ENCODE measurements around the gene PTPN1.
"Not testable (repeated sequence)": the region's sequence is repeated elsewhere in the genome, so short reads cannot be mapped to it uniquely, and the experiment has no call there.

PTPN1 gene

GRCh38 chr20:50565871-50566270 is 55.7 kb downstream of the PTPN1 start:
- no peak for TF ChIP-seq Cebpa-rat (IDR thresholded peaks at IDR 0.05)
- no peaks in the 10 kb centered on the region for H3K27me3 ChIP-seq
- no peaks in the 10 kb centered on the region for H3K9me3 ChIP-seq (replicated peaks in 1 of 11)
- peaks cover 86 to 98% (median 95%) of the 10 kb centered on the region in 11 experiments for H3K36me3 ChIP-seq
- no peak overlapping the region for H3K27ac ChIP-seq
- H3K4me2 ChIP-seq: peak overlapping the region in 1 of 11 experiments; percentile 25; a peak in 1 of 22 replicates
- peaks cover 16 to 53% (median 30%) of the 10 kb centered on the region in 10 experiments for H3K4me1 ChIP-seq
- H4K20me1 ChIP-seq: peaks cover 19 to 95% (median 62%) of the 10 kb centered on the region in 11 experiments; a peak in 21 of 22 replicates
- H3K4me3 ChIP-seq: no peak overlapping the region
- H3K9ac ChIP-seq: no peak overlapping the region

GRCh38 chr20:50567860-50568548 is 57.8 kb downstream of the PTPN1 start:
- Histone ChIP-seq H3K4me2 (peak overlapping the region in 5 of 11 experiments; percentile 14 to 40 (median 25); a peak in 6 of 22 replicates), H3K9ac (no peak overlapping the region), H3K27me3 (no peaks in the 10 kb centered on the region), H3K9me3 (replicated peaks in 1 of 11) (no peaks in the 10 kb centered on the region), H3K36me3 (peaks cover 74 to 94% (median 86%) of the 10 kb centered on the region in 11 experiments), H3K27ac (no peak overlapping the region), H4K20me1 (peaks cover 31 to 95% (median 71%) of the 10 kb centered on the region in 11 experiments), H3K4me3 (no peak overlapping the region), H3K4me1 (peaks cover 37 to 74% (median 50%) of the 10 kb centered on the region in 10 experiments)
- no peak for TF ChIP-seq Cebpa-rat (IDR thresholded peaks at IDR 0.05)

GRCh38 chr20:50568549-50568942 is 58.4 kb downstream of the PTPN1 start:
- Histone ChIP-seq H3K36me3 (peaks cover 69 to 94% (median 83%) of the 10 kb centered on the region in 11 experiments), H3K9ac (no peak overlapping the region), H4K20me1 (peaks cover 36 to 95% (median 77%) of the 10 kb centered on the region in 11 experiments)

GRCh38 chr20:50569487-50569863 is 59.3 kb downstream of the PTPN1 start:
- H3K27ac ChIP-seq: peak overlapping the region in 10 of 11 experiments; percentile 32 to 68 (median 46); a peak in 16 of 22 replicates
- peaks cover 67 to 94% (median 83%) of the 10 kb centered on the region in 11 experiments for H3K36me3 ChIP-seq
- not testable (repeated sequence) for H3K27me3 ChIP-seq; H3K4me3 ChIP-seq; H3K9me3 ChIP-seq (replicated peaks in 1 of 11)
- H3K4me2 ChIP-seq: peak overlapping the region; percentile 35 to 83 (median 58)
- H3K4me1 ChIP-seq: peaks cover 46 to 80% (median 59%) of the 10 kb centered on the region in 10 experiments
- peaks cover 37 to 96% (median 83%) of the 10 kb centered on the region in 11 experiments for H4K20me1 ChIP-seq
- peak overlapping the region in 8 of 11 experiments; percentile 2 to 74 (median 24); a peak in 7 of 22 replicates for H3K9ac ChIP-seq

More at GRCh38 chr20:50568549-50568942, 58.4 kb downstream of the PTPN1 start:
- no peak for TF ChIP-seq Cebpa-rat (IDR thresholded peaks at IDR 0.05)
- peaks cover 42 to 80% (median 56%) of the 10 kb centered on the region in 10 experiments for H3K4me1 ChIP-seq
- H3K4me2 ChIP-seq: no peak overlapping the region
- H3K4me3 ChIP-seq: no peak overlapping the region
- no peaks in the 10 kb centered on the region for H3K9me3 ChIP-seq (replicated peaks in 1 of 11)
- no peak overlapping the region for H3K27ac ChIP-seq
- no peaks in the 10 kb centered on the region for H3K27me3 ChIP-seq

GRCh38 chr20:50569864-50570836 is 60.0 kb downstream of the PTPN1 start:
- Histone ChIP-seq H3K9ac (peak overlapping the region in 10 of 11 experiments; percentile 14 to 74 (median 28); a peak in 10 of 22 replicates), H3K36me3 (peaks cover 67 to 94% (median 83%) of the 10 kb centered on the region in 11 experiments), H3K27me3 (no peaks in the 10 kb centered on the region), H3K4me3 (no peak overlapping the region), H3K9me3 (replicated peaks in 1 of 11) (no peaks in the 10 kb centered on the region), H3K4me1 (peaks cover 46 to 78% (median 59%) of the 10 kb centered on the region in 10 experiments), H3K27ac (peak overlapping the region; percentile 12 to 68 (median 45); a peak in 20 of 22 replicates), H3K4me2 (peak overlapping the region; percentile 35 to 83 (median 58)), H4K20me1 (peaks cover 37 to 96% (median 82%) of the 10 kb centered on the region in 11 experiments)
- no peak for TF ChIP-seq Cebpa-rat (IDR thresholded peaks at IDR 0.05)

GRCh38 chr20:50571466-50571865 is 61.3 kb downstream of the PTPN1 start:
- Histone ChIP-seq H3K4me3 (no peak overlapping the region), H4K20me1 (peaks cover 37 to 100% (median 80%) of the 10 kb centered on the region in 11 experiments), H3K36me3 (peaks cover 66 to 94% (median 83%) of the 10 kb centered on the region in 11 experiments), H3K27me3 (no peaks in the 10 kb centered on the region), H3K9ac (peak overlapping the region in 1 of 11 experiments; percentile 66; a peak in 2 of 22 replicates), H3K4me2 (peak overlapping the region; percentile 48 to 83 (median 62); a peak in 14 of 22 replicates), H3K4me1 (peaks cover 46 to 66% (median 59%) of the 10 kb centered on the region in 10 experiments), H3K27ac (no peak overlapping the region), H3K9me3 (replicated peaks in 1 of 11) (no peaks in the 10 kb centered on the region)
- TF ChIP-seq Cebpa-rat (IDR thresholded peaks at IDR 0.05): no peak

GRCh38 chr20:50572938-50573777 is 63.0 kb downstream of the PTPN1 start:
- Histone ChIP-seq H3K4me2 (peak overlapping the region; percentile 50 to 83 (median 64)), H3K27me3 (no peaks in the 10 kb centered on the region), H3K4me1 (peaks cover 46 to 52% (median 49%) of the 10 kb centered on the region in 10 experiments), H3K27ac (peak overlapping the region in 7 of 11 experiments; percentile 0 to 54 (median 29); a peak in 12 of 22 replicates), H4K20me1 (peaks cover 37 to 98% (median 82%) of the 10 kb centered on the region in 11 experiments), H3K36me3 (peaks cover 65 to 94% (median 84%) of the 10 kb centered on the region in 11 experiments), H3K9ac (peak overlapping the region in 7 of 11 experiments; percentile 7 to 66 (median 29); a peak in 13 of 22 replicates), H3K9me3 (replicated peaks in 1 of 11) (no peaks in the 10 kb centered on the region), H3K4me3 (no peak overlapping the region)
- peak in 2 of 11 experiments; percentile 30 to 56; a peak in 2 of 22 replicates for TF ChIP-seq Cebpa-rat (IDR thresholded peaks at IDR 0.05)

- peak overlapping the region in 1 of 11 experiments; percentile 9; a peak in 1 of 22 replicates for H3K9ac ChIP-seq
- peak overlapping the region in 2 of 11 experiments; percentile 21 to 31; a peak in 1 of 22 replicates for H3K27ac ChIP-seq
- no peak for TF ChIP-seq Cebpa-rat (IDR thresholded peaks at IDR 0.05)
- H3K4me1 ChIP-seq: peaks cover 44 to 52% (median 46%) of the 10 kb centered on the region in 10 experiments
- H3K4me2 ChIP-seq: peak overlapping the region in 2 of 11 experiments; percentile 58 to 62; a peak in 2 of 22 replicates
- H4K20me1 ChIP-seq: peaks cover 37 to 98% (median 74%) of the 10 kb centered on the region in 11 experiments
- H3K4me3 ChIP-seq: no peak overlapping the region
- no peaks in the 10 kb centered on the region for H3K27me3 ChIP-seq
- peaks cover 65 to 94% (median 84%) of the 10 kb centered on the region in 11 experiments for H3K36me3 ChIP-seq
- H3K9me3 ChIP-seq (replicated peaks in 1 of 11): no peaks in the 10 kb centered on the region
Observed at GRCh38 chr20:50574108-50574507, 63.9 kb downstream of the PTPN1 start.

Measured in BLaER1 treated with 17β-estradiol and CSF1 and Interleukin-3, amounts not matched to agents 10 nM and 100 nM (cell line).